ENCODE data around the gene SYT5.

GRCh38 chr19:55208880-55209692 is 29.0 kb upstream of the SYT5 start, which contains the start of gene PTPRH:
- TF ChIP-seq EGR1 (IDR thresholded peaks at IDR 0.05; ENCODE audit: borderline replicate concordance, low read depth, low read length) (no peak), RAD21 (IDR thresholded peaks at IDR 0.05 in 1 of 2, conservative IDR thresholded peaks at IDR 0.05 in 1 of 2; ENCODE audit: low read depth in 2 of 2, low read length in 2 of 2) (no peak)

All from H1 (cell line).